ENCODE data around the gene MYOF. TPM values are rescaled to one million over a fixed set of nuclear protein-coding genes. Genes with fewer than 3 reads are reported as not detected.
A peak's percentile ranks its signal among the peaks of the same experiment; 100 is the strongest.
"Not testable (repeated sequence)": the region's sequence is repeated elsewhere in the genome, so short reads cannot be mapped to it uniquely, and the experiment has no call there.

MYOF gene
- total RNA-seq, 1 donor from 2014 or later: 264 TPM

DNA sequence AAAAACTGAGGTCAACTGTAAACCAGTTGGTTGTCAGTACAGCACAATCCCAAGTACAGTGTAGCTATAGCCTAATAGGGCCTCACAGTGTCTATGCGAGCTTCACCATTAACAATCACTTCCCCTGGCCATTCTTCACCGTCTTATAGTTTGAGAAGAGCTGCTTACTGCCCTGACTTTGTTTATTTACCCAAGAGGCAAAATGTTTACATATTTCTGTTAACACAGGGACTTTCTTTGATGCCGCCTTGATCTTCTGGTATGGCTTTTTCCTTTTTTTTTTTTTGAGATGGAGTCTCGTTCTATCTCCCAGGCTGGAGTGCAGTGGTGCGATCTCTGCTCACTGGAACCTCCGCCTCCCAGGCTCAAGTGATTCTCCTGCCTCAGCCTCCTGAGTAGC is 3.3 kb downstream of the MYOF start:
- no peak for DNase-seq (ENCODE audit: low read depth)

- DNase-seq (ENCODE audit: low read depth): no peak
Measured at GRCh38 chr10:93476756-93477155, 5.4 kb downstream of the MYOF start.

DNA sequence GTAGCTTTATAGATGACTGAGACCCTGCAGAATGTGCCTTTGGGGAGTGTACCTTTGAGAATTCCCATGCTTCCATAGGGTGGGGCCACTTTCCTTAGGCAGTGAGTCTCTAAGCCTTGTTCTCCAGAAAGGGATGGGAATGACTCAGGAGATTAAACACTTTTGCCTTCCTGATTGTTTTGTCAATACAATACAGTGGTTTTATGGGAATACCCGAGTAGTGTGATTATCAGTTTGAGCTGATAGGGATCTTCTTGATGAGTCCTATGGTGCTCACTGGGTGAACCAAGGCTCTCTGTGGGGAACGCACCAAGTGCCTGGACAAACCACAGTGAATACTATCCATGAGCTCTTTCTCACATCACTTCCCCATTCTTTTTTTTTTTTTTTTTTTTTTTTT is 6.3 kb downstream of the MYOF start:
- no peak for DNase-seq (ENCODE audit: low read depth)

GRCh38 chr10:93475227-93475626 is 6.9 kb downstream of the MYOF start:
- DNase-seq (ENCODE audit: low read depth): no peak

DNA sequence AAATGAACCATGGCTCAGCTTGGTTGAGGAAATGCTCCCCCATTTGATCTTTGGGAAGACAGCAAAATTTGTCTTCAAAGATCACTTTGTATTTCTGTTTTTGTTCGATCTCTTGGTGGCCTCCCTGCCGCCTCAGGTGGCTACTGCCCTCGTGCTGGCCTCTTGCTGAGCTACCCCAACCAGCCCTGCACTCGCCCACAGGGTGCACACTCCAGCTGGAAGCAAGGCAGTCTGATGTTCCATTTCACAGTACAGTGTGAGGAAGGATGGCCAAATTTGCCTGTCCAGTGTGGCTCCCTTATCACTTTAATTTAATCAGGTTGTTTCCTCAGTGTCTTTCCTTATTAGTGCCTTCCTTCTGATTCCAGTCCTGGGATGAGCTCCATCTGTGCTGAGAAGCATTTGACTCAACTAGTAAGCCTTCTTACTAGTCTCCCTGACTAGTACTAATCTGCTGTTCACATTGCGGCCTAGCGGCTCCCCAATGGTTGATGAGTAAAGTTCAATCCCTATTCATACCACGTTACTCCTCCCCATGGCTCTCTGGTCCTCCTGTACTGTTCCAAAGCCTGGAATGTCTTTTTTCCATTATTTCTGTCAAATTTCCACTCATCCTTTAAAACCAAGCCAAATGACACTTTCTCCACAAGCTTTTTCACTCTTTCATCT is 8.2 kb downstream of the MYOF start:
- DNase-seq (ENCODE audit: low read depth): no peak

DNA sequence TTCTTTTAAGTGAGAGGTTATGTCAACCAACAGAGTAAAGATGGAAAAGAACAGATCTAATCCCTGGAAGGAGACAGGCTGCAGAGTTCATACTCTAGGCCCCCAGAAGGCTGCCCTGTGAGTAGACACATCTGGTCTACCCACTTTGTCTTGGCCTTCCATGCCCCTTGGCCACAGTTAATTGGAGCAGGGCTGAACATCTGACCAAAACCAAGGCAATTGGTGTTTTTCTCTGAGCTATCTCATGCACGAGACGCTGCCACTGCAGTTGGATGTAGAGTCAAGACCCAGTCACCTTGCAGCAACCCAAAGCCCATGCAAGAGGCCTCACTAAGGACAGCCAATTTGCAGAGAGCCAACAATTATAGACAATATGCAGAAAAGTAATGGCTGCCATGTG is 9.0 kb downstream of the MYOF start:
- DNase-seq (ENCODE audit: low read depth): no peak

DNA sequence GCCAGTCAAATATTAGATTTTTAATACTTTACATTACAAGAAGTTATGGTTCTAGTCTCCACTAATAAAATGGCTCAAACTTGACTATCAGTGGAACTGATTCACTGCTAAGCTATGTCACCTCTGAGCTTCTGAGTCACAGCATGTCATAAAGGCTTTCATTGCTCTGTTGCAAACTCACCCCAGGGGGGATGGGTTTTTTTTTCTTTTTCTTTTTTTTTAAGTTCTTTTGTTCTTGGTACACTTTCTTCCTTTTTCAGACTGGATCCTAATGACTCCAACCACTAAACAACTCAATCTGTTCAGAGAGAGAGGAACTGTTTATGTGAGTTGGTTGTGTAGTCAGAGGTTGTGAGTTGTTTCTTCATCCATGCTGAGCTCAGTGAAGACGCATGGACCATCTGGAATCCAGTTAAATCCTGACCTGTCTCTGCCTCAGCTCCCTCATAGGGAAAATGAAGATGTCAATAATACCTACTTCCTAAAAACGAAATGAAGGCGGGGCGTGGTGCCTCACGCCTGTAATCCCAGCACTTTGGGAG is 11.0 kb downstream of the MYOF start:
- peak; percentile 76 for DNase-seq (ENCODE audit: low read depth)

DNA sequence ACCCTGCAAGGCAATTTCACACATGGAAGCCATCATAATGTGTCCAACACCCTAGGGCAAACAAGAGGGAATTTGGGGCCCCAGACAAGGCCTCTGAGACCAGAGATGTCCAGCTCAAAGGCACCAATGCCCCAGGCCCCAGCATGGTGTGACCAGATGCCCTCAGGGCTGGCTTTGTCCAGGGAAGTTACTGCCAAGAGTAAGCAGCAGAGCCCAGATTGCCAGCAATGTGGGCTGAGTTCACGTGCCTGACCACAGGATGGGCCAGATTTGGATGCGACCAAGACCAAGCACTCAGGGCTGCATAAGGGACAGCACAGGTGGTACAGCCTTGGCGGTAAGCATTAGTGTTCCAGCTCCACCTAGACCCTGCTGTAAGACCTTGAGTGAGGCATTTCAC is 12.7 kb downstream of the MYOF start:
- DNase-seq (ENCODE audit: low read depth): peak; percentile 96

DNA sequence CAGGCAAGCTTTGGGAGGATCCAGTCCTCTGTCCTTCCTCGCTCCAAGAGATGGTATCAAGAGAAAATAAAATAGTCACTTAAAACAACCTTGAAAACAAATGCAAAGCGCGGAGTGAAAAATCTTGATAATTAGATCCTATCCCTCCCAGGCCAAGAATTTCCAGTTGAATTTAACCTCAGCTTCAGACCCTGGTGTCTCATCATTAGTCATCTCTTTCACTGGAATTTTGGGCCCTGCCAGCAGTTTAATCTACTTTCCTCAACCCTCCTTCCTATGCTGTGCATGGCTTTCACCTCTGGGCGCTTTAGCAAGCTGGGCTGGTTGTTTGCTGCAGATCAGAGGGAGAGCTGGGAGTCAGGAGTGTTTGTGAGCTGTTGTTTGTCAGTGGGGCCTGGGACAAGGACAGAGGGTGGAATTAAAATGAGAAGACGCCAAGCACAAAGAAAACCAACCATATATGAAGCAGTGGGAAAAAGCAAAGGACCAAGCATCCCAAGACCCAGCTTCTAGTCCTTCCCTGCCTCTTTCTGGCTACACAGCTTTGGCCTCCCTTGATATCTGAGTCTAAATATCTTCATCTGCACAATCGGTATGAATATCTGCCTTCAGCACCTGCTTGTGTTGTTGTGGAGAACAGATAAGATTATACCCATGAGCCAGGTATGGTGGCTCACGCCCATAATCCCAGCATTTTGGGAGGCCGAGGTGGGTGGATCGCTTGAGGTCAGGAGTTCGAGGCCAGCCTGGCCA is 13.5 kb downstream of the MYOF start:
- DNase-seq (ENCODE audit: low read depth): peak; percentile 90

GRCh38 chr10:93467635-93468034 is 14.5 kb downstream of the MYOF start:
- not testable (repeated sequence) for DNase-seq (ENCODE audit: low read depth)

DNA sequence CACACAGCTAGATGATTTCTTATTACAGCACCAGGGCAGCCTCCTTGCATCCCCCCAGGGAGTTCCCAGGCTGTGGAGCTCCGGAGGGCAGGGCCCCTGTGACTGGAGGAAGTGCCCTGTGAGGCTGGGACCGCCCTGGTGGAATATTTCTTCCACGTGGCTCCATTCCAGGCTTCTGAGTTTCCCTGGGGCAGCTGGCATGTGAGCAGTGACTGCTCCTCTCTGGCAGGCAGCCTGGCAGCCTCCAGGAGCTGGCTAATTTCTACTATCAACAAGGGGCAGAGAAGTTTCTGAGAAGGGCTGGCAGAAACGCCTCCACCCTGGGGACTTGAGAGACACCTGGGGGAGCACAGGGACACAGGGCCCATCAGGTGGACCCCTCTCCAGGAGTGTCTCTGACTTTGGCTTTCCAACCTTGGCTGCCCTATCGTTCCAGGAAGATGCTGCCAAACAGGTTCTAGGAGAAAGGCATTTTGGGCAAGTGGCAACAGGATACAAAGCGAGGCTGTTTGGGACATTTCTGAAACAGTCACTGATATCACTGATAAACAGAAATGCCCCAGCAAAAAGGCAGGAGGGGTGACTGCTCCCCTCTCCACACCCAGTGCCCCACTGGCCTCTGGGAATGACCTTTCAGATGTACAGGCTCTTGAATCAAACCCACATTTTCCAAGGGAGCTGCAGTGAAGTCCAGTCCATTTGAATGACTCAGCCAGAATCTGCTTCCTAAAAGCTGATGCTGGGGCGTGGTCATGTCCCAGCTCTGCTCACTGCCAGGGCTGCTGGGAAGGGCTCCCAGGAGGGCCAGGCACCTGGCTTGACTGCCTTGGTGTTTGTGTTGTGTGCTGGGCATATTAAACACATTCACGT is 16.1 kb downstream of the MYOF start:
- DNase-seq (ENCODE audit: low read depth): peak; percentile 99

DNA sequence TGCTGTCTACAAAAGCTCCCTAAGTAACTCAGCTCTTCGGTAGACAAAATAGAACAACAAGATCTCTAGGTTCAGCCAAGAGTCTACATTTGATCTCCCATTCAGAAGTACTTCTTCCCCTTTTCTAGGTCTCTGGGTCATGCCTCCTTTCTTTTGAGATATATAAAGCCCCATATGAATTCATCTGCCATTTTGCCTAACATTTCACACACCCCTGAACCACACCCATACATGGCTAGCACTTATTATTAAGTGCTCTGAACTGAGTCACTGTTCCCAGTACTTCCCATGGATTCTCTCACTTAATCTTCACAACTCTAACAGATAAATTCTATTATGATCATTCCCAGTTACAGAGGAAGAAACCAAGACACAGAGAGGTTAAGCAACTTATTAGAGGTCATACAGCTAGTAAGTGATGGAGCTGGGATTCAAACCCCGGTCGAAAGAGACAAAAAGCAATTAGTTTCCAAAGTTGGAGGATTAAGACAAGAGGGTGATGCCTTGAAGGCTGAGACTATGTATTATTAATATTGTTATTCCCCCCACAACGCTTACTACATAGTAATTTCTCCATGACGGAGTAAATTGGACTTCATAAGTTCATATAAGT is 17.3 kb downstream of the MYOF start:
- no peak for DNase-seq (ENCODE audit: low read depth)

GRCh38 chr10:93463723-93464476 is 18.2 kb downstream of the MYOF start:
- DNase-seq (ENCODE audit: low read depth): peak; percentile 57

- no peak for DNase-seq (ENCODE audit: low read depth)
Measured at GRCh38 chr10:93462881-93463280, 19.3 kb downstream of the MYOF start.

DNA sequence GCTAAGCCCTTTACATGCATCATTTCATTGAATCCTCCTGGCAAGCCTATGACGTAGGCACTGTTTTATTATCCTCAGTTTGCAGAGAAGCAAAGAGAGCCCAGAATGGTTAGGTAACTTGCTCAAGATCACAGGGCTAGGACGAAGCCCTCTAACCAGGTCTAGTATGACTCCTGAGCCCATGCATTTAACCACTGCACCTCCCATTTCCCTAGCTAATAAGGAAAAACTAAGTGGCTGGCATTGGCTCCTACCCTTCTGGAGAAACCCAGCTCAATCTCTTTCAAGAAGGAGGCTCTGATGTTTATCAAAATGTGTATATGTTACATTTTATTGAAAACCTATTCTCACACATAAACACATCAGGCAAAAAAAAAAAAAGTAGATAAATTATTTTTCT is 19.8 kb downstream of the MYOF start:
- DNase-seq (ENCODE audit: low read depth): no peak

DNA sequence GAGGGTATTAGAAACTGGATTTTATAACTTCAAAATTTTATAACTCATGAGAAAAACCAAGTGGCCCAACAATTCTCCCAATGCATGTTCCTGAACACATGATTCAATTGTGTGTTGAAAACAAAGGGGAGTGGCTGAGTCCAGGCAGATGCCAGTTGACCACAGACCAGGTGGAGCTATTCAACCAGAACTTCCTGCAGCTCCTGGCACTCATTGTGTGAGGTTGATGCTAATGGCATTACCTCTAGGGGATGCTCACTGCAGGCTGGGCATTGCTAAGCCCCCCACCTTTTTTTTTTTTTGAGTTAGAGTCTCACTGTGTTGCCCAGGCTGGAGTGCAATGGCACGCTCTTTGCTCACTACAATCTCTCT is 20.3 kb downstream of the MYOF start:
- DNase-seq (ENCODE audit: low read depth): peak; percentile 79

DNA sequence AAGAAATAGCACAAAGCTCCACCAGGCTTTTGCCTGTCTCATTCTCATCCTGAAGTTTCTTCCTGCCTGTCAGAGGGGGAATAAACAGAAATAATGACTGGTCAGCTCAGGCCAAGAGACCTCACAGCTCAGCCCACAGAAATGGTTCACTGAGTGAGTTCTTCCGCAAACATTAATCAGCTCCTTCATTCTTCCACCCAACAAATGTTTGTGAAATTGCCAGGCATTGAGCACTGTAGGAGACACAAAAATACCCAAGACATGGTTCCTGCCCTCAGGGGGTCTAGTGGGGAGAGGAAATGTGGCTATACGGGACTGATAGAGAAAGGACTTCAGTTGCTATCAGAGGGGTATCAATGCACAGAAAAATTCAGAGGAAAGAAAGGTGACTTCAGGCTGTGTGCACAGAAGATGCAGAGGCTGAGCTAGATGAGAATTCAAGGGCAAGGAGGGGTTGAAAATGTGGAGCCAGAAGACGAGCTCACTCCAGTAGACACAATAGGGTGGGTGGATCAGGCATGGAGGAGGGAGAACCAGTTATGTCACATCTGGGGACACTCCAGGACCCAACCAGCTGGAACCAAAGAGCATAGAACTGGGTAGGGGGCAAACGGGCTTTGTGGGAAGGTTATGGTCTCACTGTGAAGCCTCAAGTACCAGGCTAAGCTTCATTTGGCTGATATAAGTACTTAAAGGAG is 20.9 kb downstream of the MYOF start:
- DNase-seq (ENCODE audit: low read depth): peak; percentile 71

DNA sequence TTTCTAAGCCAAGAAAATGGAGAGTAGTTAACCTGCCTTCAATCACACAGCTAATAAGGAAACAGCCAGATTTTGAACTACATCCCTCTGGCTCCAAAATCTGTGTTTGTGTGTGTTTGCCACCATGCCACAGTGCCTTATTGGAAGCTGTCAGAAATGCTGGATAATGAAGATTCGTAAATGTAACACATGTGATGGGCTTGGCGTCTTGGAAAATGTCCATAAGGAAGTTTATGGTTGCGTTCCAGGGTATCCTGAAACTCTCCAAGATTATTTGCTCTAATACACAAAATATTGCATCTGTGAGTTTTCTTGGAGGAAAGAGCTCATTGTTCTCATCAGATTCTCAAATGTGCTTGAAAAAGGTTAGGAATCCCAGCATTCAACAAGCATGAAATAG is 22.7 kb downstream of the MYOF start:
- DNase-seq (ENCODE audit: low read depth): no peak

DNA sequence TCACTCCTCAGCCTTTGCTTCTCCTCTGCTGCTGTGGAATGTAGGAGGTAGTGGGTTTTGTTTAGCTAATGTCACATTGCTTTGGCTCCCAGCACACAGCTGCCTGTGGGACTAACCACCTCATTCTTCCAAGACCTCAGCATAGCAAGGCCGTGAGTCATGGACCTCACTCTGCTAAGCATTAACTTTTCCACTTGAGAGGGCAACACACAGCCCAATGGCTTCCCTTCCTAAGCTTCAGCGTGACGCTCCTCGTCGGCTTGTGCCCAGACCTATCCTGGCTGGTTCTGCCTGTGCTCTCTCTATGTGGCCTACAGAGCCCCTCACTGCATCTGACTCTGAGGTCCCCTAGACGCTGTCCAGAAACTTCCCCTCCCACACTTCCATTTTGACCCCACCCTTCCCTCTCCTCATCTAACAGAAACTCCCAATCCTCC is 23.3 kb downstream of the MYOF start:
- DNase-seq (ENCODE audit: low read depth): peak; percentile 100

DNA sequence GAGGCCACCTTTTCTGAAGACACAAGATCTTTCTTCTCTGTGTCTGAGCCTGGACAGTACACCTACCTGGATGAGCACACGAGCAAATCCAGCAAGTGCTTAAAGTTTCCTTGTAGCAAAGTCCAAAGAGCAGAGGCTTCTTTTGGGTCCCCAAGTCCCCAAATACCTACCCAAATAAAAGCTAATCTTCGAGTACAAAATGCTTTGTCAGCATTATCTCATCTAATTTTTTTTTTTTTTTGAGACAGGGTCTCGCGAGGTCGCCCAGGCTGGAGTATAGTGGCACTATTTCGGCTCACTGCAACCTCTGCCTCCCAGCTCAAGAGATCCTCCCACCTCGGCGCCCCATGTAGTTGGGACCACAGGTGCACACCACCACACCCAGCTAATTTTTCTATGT is 24.6 kb downstream of the MYOF start:
- no peak for DNase-seq (ENCODE audit: low read depth)
